Left colon (tissue), 2 donors: ENCODE measurements around the gene CDH26. TPM values are rescaled to one million over a fixed set of nuclear protein-coding genes. Genes with fewer than 3 reads are reported as not detected.
"Not testable (repeated sequence)": the region's sequence is repeated elsewhere in the genome, so short reads cannot be mapped to it uniquely, and the experiment has no call there.

Source experiments
- ATAC-seq: fragments of 200-7000 bp; cut with Tn5 transposase; one replicate; pipeline ENCODE4 v1.9.1; 2020; ENCODE audit warnings: mild to moderate bottlenecking, moderate library complexity
- DNase-seq, 2 donors: peaks; one replicate each; pipeline ENCODE4 v3.0.0-alpha.2; 2020
- intact Hi-C, 2 donors: fragments of 100-400 bp; cut with DNase I in 1 of 2; cut with micrococcal nuclease in 1 of 2; formaldehyde crosslinking; loops; one replicate each; pipeline versions ENCODE4 v1.11.2 to v1.14.0; 2022; cut with DNase I, micrococcal nuclease
- total RNA-seq, 2 donors: library from RNA; stranded (reverse); fragmentation: NEBNext Ultra II Directional; extraction: Animal tissue kit (Norgen Biotek cat#: 25700); gene quantifications; one replicate each; pipeline ENCODE4 v1.2.1, GENCODE V29; 2021
- donor health status: DM: no; HTN: no; CAD: no.
- donor health status: DM: yes; HTN: yes; CAD: no.

The CDH26 gene
- total RNA-seq, 2 donors from 2014 or later: 0.43 to 0.45 TPM

- DNase-seq (no peak), ATAC-seq (no peak)
- intact Hi-C loops: no loop called here
Measured at GRCh38 chr20:60035486-60035885, 77.3 kb downstream of the CDH26 start.

- DNase-seq: no peak
- no peak for ATAC-seq
- intact Hi-C loops: no loop called here
Measured at GRCh38 chr20:60036346-60036745, 78.1 kb downstream of the CDH26 start.

GRCh38 chr20:60036746-60037499, 78.7 kb downstream of the CDH26 start:
- DNase-seq (no peak), ATAC-seq (no peak)
- intact Hi-C loops: no loop called here

- intact Hi-C loops: no loop called here
- DNase-seq: no peak
- no peak for ATAC-seq
Measured at GRCh38 chr20:60038400-60039008, 80.3 kb downstream of the CDH26 start.

- intact Hi-C loops: no loop called here
- no peak for ATAC-seq
- DNase-seq: no peak
Measured at GRCh38 chr20:60039526-60039925, 81.3 kb downstream of the CDH26 start.

GRCh38 chr20:60040471-60041162, 82.4 kb downstream of the CDH26 start:
- ATAC-seq (no peak), DNase-seq (no peak)
- intact Hi-C loops: loop anchor here in 1 of 2 donors (10.0 kb wide), 1 partner anchor 56 kb away; no protein-coding TSS in a partner anchor

- DNase-seq, ATAC-seq: not testable (repeated sequence)
Measured at GRCh38 chr20:60041436-60042165, 83.4 kb downstream of the CDH26 start.

GRCh38 chr20:60043435-60043834, 85.2 kb downstream of the CDH26 start:
- DNase-seq (no peak), ATAC-seq (no peak)
- intact Hi-C loops: loop anchor here in 1 of 2 donors (10.0 kb wide), 1 partner anchor 59 kb away; no protein-coding TSS in a partner anchor

More at GRCh38 chr20:60041436-60042165, 83.4 kb downstream of the CDH26 start:
- intact Hi-C loops: loop anchor here in 1 of 2 donors (10.0 kb wide), 1 partner anchor 57 kb away; no protein-coding TSS in a partner anchor

- no peak for DNase-seq
- intact Hi-C loops: loop anchor here in 1 of 2 donors (10.0 kb wide), 1 partner anchor 61 kb away; no protein-coding TSS in a partner anchor
- no peak for ATAC-seq
Measured at GRCh38 chr20:60046011-60046413, 87.8 kb downstream of the CDH26 start.

GRCh38 chr20:60046436-60046835, 88.2 kb downstream of the CDH26 start:
- DNase-seq: no peak
- intact Hi-C loops: loop anchor here in 1 of 2 donors (10.0 kb wide), 1 partner anchor 62 kb away; no protein-coding TSS in a partner anchor
- ATAC-seq: no peak

GRCh38 chr20:60046860-60047259, 88.6 kb downstream of the CDH26 start:
- DNase-seq (no peak), ATAC-seq (no peak)
- intact Hi-C loops: loop anchor here in 1 of 2 donors (10.0 kb wide), 1 partner anchor 62 kb away; no protein-coding TSS in a partner anchor

GRCh38 chr20:60048634-60049521, 90.7 kb downstream of the CDH26 start:
- DNase-seq: no peak
- intact Hi-C loops: loop anchor here in 1 of 2 donors (10.0 kb wide), 1 partner anchor 64 kb away; no protein-coding TSS in a partner anchor
- ATAC-seq: no peak

- DNase-seq (no peak), ATAC-seq (no peak)
- intact Hi-C loops: loop anchor here in 1 of 2 donors (10.0 kb wide), 1 partner anchor 65 kb away; no protein-coding TSS in a partner anchor
Measured at GRCh38 chr20:60049601-60050000, 91.4 kb downstream of the CDH26 start.

- intact Hi-C loops: no loop called here
- ATAC-seq (peak; percentile 64), DNase-seq (peak in 1 of 2 donors; percentile 20)
Measured at GRCh38 chr20:60050193-60050947, 92.1 kb downstream of the CDH26 start.

- intact Hi-C loops: no loop called here
- no peak for ATAC-seq
- DNase-seq: no peak
Measured at GRCh38 chr20:60051911-60052310, 93.7 kb downstream of the CDH26 start.

GRCh38 chr20:60052322-60052721, 94.1 kb downstream of the CDH26 start:
- DNase-seq: no peak
- intact Hi-C loops: no loop called here
- no peak for ATAC-seq
